Common myeloid progenitor, CD34-positive (primary cell): ENCODE results near the gene KIF13A.

Experiments used
- CTCF ChIA-PET: fragments of 350-600 bp; sonication (Branson Sonifier 250); formaldehyde crosslinking; loops from one replicate; lab custom pipeline; 2021; ENCODE audit warnings: antibody characterized with exemption; lab: Charles Lee
- POLR2A ChIA-PET: fragments of 350-600 bp; sonication (Branson Sonifier 250); formaldehyde crosslinking; loops from one replicate; lab custom pipeline; 2021; ENCODE audit warnings: antibody characterized with exemption; lab: Charles Lee
- DNase-seq, 3 donors: peaks; one replicate each; pipeline versions ENCODE4 v3.0.0 to v3.0.0-alpha.2; 2013
- H3K27ac ChIP-seq, 2 experiments: 1 replicate in 1 of 2; 2 replicates in 1 of 2; pipeline ENCODE4 v1.7.0; 2013; ENCODE audit warnings: inconsistent platforms in 2 of 2, low read length in 2 of 2, mild to moderate bottlenecking in 2 of 2, low read depth in 1 of 2, moderate library complexity in 1 of 2; ENCODE audit not compliant: severe bottlenecking in 2 of 2, insufficient read depth in 1 of 2, poor library complexity in 1 of 2
- H3K27me3 ChIP-seq, 5 experiments: replicated peaks in 2 of 5; 1 replicate in 3 of 5; 2 replicates in 2 of 5; pipeline versions ENCODE4 v1.6.1 to v1.7.0; 2013; ENCODE audit warnings: low read length in 4 of 5, mild to moderate bottlenecking in 2 of 5, moderate library complexity in 2 of 5, inconsistent platforms in 1 of 5; ENCODE audit not compliant: insufficient read depth in 5 of 5, control insufficient read depth in 4 of 5
- H3K36me3 ChIP-seq, 4 experiments: 1 replicate in 2 of 4; 2 replicates in 2 of 4; pipeline versions ENCODE4 v1.6.1 to v1.7.0; 2013; ENCODE audit warnings: low read length in 3 of 4, control low read depth in 1 of 4, mild to moderate bottlenecking in 1 of 4; ENCODE audit not compliant: control insufficient read depth in 4 of 4, insufficient read depth in 4 of 4
- H3K4me1 ChIP-seq, 4 experiments: 1 replicate in 3 of 4; 2 replicates in 1 of 4; pipeline versions ENCODE4 v1.6.1 to v1.7.1; 2013; ENCODE audit warnings: low read length in 3 of 4, mild to moderate bottlenecking in 3 of 4, control low read depth in 1 of 4, inconsistent platforms in 1 of 4, moderate library complexity in 1 of 4; ENCODE audit not compliant: control insufficient read depth in 4 of 4, insufficient read depth in 4 of 4; ENCODE audit errors: control extremely low read depth in 1 of 4
- H3K4me3 ChIP-seq, 7 experiments: 1 replicate in 4 of 7; 2 replicates in 3 of 7; pipeline versions ENCODE4 v1.5.1 to v1.7.0; 2013; ENCODE audit warnings: mild to moderate bottlenecking in 7 of 7, low read length in 6 of 7, moderate library complexity in 6 of 7, inconsistent platforms in 2 of 7, low read depth in 2 of 7, control low read depth in 1 of 7; ENCODE audit not compliant: insufficient read depth in 4 of 7, control insufficient read depth in 1 of 7; ENCODE audit errors: extremely low read depth in 1 of 7
- H3K9me3 ChIP-seq, 5 experiments: 1 replicate in 4 of 5; 2 replicates in 1 of 5; pipeline versions ENCODE4 v1.6.1 to v1.7.1; 2013; ENCODE audit warnings: low read length in 4 of 5, mild to moderate bottlenecking in 2 of 5, inconsistent platforms in 1 of 5, low read depth in 1 of 5, moderate library complexity in 1 of 5; ENCODE audit not compliant: control insufficient read depth in 4 of 5, insufficient read depth in 2 of 5; ENCODE audit errors: control extremely low read depth in 1 of 5
- WGBS: methylation state at CpG from one replicate; pipeline ENCODE4 v1.1.5; 2013; ENCODE audit not compliant: insufficient coverage; 5-methylcytosine and 5-hydroxymethylcytosine counted together

Gene KIF13A

DNA sequence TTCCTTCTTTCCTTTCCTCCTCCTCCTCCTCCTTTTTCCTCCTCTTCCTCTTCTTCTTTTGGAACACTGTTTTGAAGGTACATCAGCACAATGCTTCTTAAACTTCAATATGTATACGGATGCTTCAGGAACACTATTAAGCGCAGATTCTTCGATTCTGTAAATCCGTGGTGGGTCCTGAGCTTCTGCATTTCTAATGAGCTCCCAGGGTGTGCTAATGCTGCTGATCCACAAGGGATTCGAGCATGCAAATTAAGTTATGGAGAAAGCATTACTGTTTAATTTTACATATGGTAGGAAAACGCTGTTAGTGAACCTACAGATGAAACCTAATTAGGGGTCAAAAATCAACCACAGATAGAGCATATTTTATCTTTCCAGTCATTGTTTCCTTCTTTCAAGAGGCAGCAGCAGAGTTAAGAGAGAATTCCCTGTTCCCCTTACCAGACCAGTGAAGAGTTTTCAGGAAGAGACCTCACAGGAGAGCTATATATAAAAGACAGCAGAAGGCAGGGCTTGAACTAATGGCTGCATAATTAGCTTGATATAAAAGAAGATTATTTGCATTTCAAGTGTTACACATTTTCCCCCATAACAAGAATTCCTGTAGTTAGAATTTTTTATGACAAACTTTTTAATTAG lies 47.2 kb downstream of the KIF13A start:
- 95% methylated on average over 5 of the region's 6 CpGs for WGBS
- POLR2A ChIA-PET, result no interaction called here
- CTCF ChIA-PET, result no interaction called here

DNA sequence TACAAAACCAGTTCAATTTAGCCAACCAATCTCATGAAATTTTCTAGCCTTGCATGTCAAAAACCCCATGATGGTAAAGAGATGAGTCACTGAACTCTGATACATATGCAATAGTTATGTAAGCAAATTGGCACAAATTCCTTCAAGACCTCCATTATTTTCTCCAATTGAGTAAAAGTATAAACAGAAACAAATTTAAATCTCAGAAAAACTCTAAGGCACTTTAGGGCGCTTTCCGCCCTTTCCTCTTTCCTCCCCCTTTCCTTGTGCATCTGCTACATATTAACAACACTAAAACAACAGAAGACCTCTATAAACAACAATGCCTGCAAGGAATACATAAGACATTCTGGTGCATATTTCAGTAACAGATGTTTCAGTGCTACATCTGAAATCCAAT lies 48.5 kb downstream of the KIF13A start:
- POLR2A ChIA-PET, result no interaction called here
- Histone ChIP-seq H3K36me3 (peaks cover 0 to 6% (median 1%) of the 10 kb centered on the region in 4 experiments), H3K27me3 (no peaks in the 10 kb centered on the region), H3K27ac (no peak overlapping the region), H3K9me3 (no peaks in the 10 kb centered on the region), H3K4me3 (no peak overlapping the region), H3K4me1 (peaks cover 6 to 28% (median 14%) of the 10 kb centered on the region in 4 experiments)
- DNase-seq, result peak in 2 of 3 donors; percentile 21 to 38
- CTCF ChIA-PET, result no interaction called here
- WGBS, result 94% methylated on average over 2 of the region's 2 CpGs

More for the DNA sequence above, 47.2 kb downstream of the KIF13A start:
- H3K27ac ChIP-seq, result no peak overlapping the region
- peaks cover 6 to 22% (median 9%) of the 10 kb centered on the region in 4 experiments for H3K4me1 ChIP-seq
- H3K36me3 ChIP-seq, result peaks cover 0 to 6% (median 1%) of the 10 kb centered on the region in 4 experiments
- no peak for DNase-seq
- no peak overlapping the region for H3K4me3 ChIP-seq
- H3K9me3 ChIP-seq, result no peaks in the 10 kb centered on the region
- no peaks in the 10 kb centered on the region for H3K27me3 ChIP-seq

DNA sequence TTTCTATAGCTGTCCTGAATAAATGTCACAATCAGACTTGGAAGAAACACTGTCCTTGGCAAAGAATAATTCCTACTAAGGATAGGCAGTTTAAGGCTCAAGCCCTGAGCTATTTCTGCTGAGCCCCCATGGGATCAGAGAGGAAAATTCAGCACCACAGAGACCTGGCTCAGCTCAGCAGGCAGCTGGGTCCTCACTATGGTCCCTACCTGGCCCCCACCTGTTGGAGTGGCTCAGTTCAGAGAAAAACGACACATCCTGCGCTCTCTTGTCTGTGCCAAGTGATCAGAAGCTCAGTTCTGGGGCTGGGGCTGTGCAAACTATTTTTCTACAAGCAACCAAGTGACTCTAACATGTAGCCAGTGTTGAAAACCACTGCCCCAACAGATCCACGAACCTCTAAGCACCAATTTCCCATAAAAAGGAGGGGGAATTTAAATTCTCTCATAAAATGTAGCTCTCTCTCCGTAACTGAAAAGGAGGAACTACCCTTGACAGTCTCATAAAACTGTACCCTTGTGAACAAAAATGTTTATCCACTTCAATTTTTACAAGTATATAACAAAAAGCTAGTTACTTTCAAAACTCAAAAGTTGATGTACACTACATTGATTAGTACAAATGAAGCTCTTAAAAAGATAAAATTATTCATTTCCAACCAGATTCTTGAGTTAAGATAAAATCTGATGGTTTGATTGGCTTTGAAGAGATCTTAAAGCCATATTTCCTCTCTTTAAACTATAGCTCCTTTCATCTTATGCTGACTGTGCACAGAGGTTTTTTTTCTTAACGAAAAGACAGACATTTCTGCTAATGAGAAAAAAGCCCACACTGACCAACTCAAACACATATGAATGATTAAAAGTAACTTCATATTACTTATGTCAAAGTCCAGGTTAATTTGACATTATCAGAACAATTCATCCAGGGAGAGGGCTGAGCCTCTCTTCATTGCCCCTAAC lies 52.0 kb downstream of the KIF13A start:
- Histone ChIP-seq H3K36me3 (peaks cover 0 to 6% (median 1%) of the 10 kb centered on the region in 4 experiments), H3K27me3 (no peaks in the 10 kb centered on the region), H3K9me3 (no peaks in the 10 kb centered on the region), H3K27ac (peak overlapping the region in 1 of 2 experiments; percentile 67), H3K4me1 (peaks cover 17 to 48% (median 24%) of the 10 kb centered on the region in 4 experiments), H3K4me3 (peak overlapping the region in 5 of 7 experiments; percentile 7 to 57 (median 22))
- ChIA-PET POLR2A (interaction anchor here (0.6 to 1.3 kb wide), 2 partner anchors 11 to 50 kb away, joined by 3 read pairs; no protein-coding TSS in a partner anchor), CTCF (interaction anchor here (0.7 to 1.5 kb wide), 7 partner anchors 9 to 187 kb away, joined by 3 to 7 read pairs (median 3); partner anchors contain the start of gene NHLRC1)
- peak in 2 of 3 donors; percentile 36 to 51 for DNase-seq
- WGBS, result no CpG with 5 or more reads among the region's 5 CpGs

DNA sequence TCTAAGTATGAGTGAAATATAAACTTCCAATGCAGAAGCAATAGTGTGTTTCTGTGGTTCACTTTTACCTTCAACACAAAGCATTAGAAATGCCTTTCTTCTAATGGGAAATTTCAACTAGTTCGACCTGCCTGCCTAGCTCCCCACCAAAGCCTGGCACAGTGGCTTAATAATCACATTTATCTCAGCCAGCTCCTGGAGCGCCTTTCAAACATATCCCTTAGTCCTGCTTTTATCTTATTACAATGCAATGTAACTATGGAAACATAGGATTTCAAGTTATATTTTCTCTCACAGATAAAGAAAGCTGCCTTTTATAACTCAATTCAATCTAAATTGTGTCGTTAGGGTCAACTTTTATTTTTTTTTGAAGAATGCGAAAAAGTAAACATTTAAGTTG lies 53.7 kb downstream of the KIF13A start:
- Histone ChIP-seq H3K27ac (no peak overlapping the region), H3K36me3 (no peaks in the 10 kb centered on the region), H3K9me3 (no peaks in the 10 kb centered on the region), H3K4me3 (no peak overlapping the region), H3K27me3 (no peaks in the 10 kb centered on the region), H3K4me1 (peaks cover 21 to 61% (median 29%) of the 10 kb centered on the region in 4 experiments)
- 88% methylated on average over 1 of the region's 4 CpGs for WGBS
- ChIA-PET POLR2A (no interaction called here), CTCF (interaction anchor here (1.0 kb wide), 1 partner anchor 51 kb away, joined by 3 read pairs; no protein-coding TSS in a partner anchor)
- DNase-seq, result no peak

DNA sequence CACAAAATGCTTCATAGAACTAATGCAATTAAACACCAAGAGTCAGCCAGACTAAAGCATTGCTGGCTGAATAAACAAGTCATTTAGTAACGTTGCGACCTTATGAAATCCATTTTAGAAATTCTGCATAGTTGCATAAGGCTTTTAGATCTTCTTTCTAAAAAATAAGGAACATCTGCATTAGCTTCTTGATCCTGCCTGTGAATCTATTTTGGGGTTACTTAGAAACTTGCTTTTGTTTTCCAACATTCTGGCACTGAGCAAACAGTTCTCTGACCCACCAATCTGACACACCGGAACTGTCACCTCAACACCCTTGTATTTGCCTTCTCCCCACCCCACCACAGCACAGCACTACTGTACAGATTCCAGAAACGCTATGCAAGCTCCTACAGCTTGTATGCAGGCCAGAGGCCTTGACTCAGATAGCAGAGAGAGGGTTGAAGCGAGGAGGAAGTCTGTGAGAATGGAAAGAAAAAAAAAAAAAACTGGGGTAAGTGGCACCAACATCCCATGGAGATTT lies 55.0 kb downstream of the KIF13A start:
- H3K27ac ChIP-seq, result peak overlapping the region in 1 of 2 experiments; percentile 69
- H3K9me3 ChIP-seq, result no peaks in the 10 kb centered on the region
- peaks cover 21 to 59% (median 29%) of the 10 kb centered on the region in 4 experiments for H3K4me1 ChIP-seq
- peak; percentile 23 to 73 (median 57) for DNase-seq
- ChIA-PET CTCF (interaction anchor here (0.7 kb wide), 1 partner anchor 25 kb away, joined by 3 read pairs; no protein-coding TSS in a partner anchor), POLR2A (no interaction called here)
- no peaks in the 10 kb centered on the region for H3K36me3 ChIP-seq
- H3K27me3 ChIP-seq, result no peaks in the 10 kb centered on the region
- 30% methylated on average over 4 of the region's 5 CpGs for WGBS
- H3K4me3 ChIP-seq, result peak overlapping the region in 1 of 7 experiments; percentile 42

DNA sequence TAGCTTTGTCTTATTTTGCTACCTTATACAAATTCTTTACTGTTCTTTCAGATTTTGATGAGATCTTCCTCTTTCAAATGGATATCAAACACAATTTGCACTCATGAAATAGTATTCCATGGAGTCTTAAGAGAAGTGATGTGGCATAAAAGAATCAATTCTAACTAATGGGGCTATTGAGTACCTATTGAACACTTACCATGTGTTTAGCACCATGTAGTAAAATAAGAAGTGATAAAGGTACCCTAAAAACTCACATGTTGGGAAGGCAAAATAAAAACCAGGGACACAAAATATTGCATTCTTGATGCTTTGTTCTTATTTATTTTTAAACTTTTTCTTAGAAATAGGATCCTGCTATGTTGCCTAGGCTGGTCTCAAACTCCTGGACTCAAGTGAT lies 56.2 kb downstream of the KIF13A start:
- Histone ChIP-seq H3K27ac (no peak overlapping the region), H3K4me3 (no peak overlapping the region), H3K9me3 (no peaks in the 10 kb centered on the region), H3K4me1 (peaks cover 17 to 47% (median 23%) of the 10 kb centered on the region in 4 experiments), H3K27me3 (no peaks in the 10 kb centered on the region), H3K36me3 (no peaks in the 10 kb centered on the region)
- ChIA-PET POLR2A (no interaction called here), CTCF (interaction anchor here (1.5 to 1.7 kb wide), 2 partner anchors 11 to 76 kb away, joined by 3 to 4 read pairs; no protein-coding TSS in a partner anchor)
- DNase-seq, result no peak
